Peyer's patch (tissue), 4 donors: ENCODE results near the gene TYMP.

Source experiments
- POLR2A ChIP-seq, 2 donors: fragments of 450-650 bp; IDR thresholded peaks; one replicate each; pipeline ENCODE4 v1.5.1; 2017; ENCODE audit warnings: antibody characterized with exemption in 2 of 2, mild to moderate bottlenecking in 2 of 2, moderate library complexity in 2 of 2
- TF ChIP-seq, protein P1 (sequence below), 6 experiments: fragments of 450-650 bp in 4 of 6; fragments of 200-600 bp in 2 of 6; sonication (generic) in 1 of 6; IDR thresholded peaks; one replicate each; pipeline ENCODE4 v1.5.1; 2017 to 2019; ENCODE audit warnings: antibody characterized with exemption in 6 of 6, mild to moderate bottlenecking in 3 of 6, moderate library complexity in 1 of 6

DNA sequence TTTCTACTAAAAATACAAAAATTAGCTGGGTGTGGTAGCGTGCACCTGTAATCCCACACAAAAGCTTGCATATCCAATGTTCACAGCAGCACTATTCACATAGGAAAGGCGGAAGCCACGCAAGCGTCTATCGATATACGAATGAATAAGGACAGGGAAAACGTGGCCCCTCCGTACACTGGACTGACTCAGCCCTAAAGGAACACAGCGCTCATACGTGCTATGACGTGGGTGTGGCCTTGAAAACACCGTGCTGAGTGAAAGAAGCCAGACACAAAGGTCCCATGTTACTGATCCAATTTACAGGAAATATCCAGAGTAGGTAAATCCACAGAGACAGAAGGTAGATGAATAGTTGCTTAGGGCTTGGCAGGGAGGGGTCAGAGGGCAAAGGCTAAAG is 29.4 kb downstream of the TYMP start:
- TF ChIP-seq, protein P1, sequence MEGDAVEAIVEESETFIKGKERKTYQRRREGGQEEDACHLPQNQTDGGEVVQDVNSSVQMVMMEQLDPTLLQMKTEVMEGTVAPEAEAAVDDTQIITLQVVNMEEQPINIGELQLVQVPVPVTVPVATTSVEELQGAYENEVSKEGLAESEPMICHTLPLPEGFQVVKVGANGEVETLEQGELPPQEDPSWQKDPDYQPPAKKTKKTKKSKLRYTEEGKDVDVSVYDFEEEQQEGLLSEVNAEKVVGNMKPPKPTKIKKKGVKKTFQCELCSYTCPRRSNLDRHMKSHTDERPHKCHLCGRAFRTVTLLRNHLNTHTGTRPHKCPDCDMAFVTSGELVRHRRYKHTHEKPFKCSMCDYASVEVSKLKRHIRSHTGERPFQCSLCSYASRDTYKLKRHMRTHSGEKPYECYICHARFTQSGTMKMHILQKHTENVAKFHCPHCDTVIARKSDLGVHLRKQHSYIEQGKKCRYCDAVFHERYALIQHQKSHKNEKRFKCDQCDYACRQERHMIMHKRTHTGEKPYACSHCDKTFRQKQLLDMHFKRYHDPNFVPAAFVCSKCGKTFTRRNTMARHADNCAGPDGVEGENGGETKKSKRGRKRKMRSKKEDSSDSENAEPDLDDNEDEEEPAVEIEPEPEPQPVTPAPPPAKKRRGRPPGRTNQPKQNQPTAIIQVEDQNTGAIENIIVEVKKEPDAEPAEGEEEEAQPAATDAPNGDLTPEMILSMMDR (IDR thresholded peaks at IDR 0.05), result no peak
- TF ChIP-seq POLR2A (IDR thresholded peaks at IDR 0.05), result no peak
